ENCODE data around the gene FIGLA.

DNA sequence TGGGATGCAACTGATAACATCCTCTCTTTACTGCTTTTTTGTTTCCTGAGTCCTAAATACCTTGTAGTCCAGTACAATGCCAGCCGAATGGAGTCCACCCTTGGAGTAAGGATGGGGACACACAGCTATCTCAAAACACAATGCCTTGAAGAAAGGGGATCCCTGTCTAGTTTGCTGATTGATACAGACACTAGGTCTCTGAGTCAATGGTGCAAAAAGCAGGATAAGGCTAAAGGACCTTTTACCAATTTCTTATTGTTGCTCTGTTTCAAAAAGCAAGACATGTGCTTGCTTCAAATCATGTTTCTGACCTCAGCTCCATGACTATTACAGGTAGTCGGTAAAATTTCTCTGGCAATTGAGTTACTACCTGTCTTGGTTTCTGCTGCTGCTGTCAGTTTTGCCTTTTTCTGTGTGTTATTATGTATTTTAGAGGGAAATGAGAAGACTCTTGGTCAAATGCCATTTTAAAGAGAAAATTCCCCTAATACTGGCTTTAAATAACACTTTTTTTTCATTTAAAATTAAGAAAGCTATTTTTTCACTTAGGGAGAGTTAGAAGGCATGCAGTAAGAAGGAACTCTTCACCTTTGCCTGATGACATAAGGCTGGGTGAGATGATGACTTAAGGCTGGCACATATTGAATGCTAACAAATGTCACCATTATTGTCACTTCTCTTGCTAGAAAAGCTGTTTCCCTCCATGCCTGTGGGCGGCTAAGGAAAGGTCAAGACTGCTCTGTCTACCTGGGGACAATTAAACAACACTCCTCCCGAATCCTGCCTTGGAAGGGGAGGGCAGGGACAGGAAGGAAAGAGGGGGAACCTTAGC lies 4.9 kb upstream of the FIGLA start:
- TF ChIP-seq EZH2 (IDR thresholded peaks at IDR 0.05; ENCODE audit: low read length), result no peak
- TF ChIP-seq, protein P1, sequence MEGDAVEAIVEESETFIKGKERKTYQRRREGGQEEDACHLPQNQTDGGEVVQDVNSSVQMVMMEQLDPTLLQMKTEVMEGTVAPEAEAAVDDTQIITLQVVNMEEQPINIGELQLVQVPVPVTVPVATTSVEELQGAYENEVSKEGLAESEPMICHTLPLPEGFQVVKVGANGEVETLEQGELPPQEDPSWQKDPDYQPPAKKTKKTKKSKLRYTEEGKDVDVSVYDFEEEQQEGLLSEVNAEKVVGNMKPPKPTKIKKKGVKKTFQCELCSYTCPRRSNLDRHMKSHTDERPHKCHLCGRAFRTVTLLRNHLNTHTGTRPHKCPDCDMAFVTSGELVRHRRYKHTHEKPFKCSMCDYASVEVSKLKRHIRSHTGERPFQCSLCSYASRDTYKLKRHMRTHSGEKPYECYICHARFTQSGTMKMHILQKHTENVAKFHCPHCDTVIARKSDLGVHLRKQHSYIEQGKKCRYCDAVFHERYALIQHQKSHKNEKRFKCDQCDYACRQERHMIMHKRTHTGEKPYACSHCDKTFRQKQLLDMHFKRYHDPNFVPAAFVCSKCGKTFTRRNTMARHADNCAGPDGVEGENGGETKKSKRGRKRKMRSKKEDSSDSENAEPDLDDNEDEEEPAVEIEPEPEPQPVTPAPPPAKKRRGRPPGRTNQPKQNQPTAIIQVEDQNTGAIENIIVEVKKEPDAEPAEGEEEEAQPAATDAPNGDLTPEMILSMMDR (optimal IDR thresholded peaks at IDR 0.05 in 1 of 3, IDR thresholded peaks at IDR 0.05 in 1 of 3, conservative IDR thresholded peaks at IDR 0.05 in 1 of 3; ENCODE audit: extremely low read depth in 1 of 3, insufficient read depth in 2 of 3, low read length in 3 of 3), result no peak
